ENCODE data around the gene UBALD2.
"Not testable (repeated sequence)": the region's sequence is repeated elsewhere in the genome, so short reads cannot be mapped to it uniquely, and the experiment has no call there.

UBALD2 gene

DNA sequence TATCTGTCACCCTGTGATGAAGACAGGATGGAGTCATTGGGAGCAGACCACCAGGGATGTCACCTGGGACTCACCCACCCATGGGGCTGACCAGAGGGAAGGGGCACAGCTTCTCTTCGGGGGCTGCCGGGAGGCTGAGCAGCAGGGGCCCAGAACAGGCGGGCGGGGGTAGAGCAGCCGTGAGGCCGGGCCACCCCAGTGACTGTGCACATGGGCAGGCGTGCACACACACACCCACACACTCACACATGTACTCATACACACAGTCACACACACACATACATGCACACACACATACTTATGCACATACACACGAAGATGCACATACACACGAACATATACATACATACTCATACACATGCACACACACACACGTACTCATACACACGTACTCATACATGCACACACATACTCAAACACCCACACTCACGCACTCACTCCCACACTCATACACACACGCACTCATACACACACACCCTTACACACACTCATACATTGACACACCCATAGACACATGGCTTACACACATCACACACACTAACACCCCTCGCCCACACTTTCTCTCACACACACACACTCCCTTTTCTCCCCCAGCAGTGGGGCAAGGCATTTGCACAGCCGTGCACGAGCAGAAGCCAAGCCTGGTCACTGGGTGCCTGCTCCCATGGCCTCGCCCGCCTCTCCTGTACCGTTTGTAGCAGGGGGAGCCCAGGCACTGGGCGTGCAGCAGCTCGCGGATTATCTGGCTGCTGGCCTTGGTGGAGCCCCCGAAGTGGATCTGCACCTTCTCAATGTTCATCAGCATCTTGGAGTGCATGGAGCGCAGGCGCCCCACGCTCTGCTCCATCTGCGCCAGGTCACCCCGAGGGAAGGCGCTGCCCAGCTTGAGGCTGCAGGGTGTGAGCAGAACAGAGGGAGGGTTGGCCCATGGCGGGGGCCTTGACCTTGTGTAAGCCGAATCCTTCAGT, 12.4 kb downstream of the UBALD2 start:
- no peak for DNase-seq (ENCODE audit: low read depth, low spot score)

DNA sequence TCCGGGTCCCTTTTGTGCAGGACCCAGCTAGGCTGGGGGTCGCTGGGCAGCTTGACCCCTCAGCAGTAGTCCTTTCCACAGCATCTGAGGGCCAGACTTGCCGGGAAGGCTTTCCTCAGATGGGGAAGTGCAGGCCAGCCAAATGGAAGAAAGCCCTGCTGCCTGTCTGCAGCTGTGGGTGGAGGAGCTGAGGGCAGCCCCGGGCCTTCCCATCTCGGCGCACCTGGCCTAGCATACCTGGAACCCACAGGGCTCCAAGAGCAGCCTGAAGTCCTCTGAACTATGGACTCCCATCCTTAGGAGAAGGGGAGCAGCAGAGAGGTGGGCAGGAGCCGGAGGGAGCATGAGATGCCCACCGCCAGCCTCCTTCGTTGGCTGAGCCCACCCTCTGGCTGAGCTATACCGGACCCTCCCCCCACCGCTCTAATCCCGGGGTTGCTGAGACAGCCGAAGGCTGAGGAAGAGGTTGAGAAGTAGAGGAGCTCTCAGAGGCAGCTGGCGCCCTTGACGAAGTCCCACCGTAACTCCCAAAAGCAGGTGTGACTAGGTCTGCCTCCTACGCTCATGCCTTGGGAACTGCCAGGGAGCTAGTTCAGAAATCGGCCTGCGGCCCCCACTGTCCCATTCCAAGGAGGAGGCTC, 13.2 kb downstream of the UBALD2 start:
- no peak for DNase-seq (ENCODE audit: low read depth, low spot score)

DNA sequence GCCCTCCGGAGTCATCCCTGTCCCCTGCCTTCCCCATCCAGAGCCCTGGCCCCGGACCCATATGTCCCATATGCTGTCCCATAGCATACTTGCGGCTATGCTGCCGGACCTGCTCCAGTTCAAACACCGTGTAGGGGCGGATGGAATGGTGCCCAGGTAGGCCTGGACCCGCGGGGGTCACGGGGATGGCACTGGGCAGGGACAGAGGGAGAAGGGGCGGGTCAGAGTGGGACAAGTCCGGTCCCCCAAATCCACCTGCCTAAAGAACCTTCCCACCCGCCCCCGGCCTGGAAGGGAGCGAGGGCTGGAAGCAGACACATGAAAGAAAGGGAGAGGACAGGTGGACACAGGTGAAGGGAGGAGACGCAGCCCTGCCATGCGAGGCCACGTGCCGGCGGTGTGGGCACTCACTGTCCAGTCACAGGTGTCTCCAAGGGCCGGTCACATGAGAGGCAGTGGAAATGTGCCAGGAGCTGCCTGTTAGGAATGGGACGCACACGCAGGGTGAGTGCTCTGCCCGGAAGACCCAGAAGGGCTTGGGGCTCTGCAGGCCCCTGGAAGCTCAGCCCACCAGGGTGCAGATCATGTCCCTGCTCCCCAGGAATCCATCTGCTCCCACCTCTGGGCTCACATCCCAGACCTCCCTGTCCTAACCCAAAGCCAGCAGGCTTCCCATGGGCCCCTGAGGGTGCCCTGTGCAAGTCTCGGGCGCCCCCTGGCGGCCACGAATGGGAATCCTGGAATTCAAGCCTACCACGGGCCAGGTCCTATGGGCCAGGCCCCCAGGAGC, 14.0 kb downstream of the UBALD2 start:
- DNase-seq (ENCODE audit: low read depth, low spot score): peak; percentile 92

DNA sequence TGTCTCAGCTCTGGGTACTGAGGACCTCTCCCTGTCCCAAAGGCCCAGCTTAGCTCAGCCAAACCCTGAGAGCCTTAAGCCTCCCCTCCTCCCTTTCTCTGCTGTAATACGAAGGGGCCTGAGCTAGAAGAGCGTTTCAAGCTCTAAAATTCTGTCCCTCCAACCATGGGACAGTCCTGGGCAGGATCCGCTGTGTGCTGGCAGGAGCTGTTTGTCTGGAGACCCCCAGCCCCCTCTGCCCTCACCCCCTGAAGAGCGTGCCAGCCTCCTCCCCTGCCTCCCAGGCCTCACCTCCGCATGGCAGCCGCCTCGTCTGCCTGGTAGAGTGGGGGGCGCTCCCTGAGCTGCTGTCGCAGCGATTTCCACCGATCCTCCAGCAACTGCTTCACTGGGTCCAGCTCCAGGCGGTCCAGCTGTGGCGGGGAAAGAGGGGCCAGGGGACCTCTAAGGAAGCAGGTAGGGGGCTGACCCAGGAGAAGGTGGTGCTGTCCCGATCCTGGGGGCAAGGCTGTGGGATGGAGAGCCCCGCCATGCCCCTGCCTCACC, 14.7 kb downstream of the UBALD2 start:
- no peak for DNase-seq (ENCODE audit: low read depth, low spot score)

DNA sequence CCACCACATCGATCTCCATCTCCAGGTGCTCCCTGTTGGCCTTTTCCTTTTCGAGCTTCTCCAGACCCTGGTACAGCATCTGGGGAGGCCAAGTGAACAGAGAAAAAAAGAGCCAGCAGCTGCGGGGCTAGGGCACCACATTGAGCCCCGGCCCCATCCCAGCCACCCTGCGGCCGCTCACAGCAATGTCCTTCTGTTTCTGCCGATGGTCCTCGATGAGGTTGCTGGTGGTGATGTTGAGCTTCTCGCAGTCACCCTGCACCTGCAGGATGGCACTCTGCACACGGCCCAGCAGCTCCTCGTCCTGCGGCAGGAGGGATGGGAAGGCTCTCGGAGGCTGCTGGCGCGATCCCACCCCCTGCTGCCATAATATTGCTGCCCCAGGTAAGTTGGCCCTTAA, 15.5 kb downstream of the UBALD2 start:
- no peak for DNase-seq (ENCODE audit: low read depth, low spot score)

DNA sequence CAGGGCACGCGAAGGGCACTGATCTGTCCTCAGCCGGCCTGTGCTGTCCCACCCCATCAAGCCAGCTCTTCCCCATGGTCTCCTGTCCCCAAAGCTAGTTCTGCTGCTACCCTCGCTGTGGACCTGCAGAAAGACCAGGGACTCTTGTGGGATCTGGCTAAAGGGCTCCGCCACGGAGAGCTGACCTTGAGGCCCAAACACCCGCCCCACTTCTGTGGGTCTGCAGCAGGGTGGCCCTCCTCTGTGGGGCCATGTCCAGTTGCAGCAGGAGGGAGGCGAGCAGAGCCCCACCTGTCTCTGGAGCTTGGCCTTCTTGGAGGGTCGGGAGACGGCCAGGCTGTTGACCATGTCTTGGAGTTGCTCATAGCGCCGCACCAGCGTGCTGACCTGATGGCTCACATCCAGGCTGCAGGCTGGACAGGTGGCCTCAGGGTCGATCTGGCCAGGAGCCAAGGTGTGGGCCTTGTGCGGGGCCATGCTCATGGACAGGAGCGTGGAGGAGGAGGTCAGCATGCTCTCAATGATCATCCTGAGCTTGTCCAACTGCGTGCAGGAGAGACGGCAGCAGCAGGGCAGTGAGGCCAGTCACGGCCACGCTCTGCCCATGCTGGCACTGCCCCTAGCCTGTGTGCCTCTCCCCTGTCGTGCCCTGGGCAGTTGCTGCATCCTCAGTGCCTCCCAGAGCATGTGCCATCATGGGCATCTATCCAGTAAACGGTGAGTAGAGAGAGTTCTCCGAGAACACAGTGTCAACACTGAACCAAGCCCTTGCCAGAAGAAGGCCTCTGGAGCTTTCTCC, 16.6 kb downstream of the UBALD2 start:
- DNase-seq (ENCODE audit: low read depth, low spot score): no peak

DNA sequence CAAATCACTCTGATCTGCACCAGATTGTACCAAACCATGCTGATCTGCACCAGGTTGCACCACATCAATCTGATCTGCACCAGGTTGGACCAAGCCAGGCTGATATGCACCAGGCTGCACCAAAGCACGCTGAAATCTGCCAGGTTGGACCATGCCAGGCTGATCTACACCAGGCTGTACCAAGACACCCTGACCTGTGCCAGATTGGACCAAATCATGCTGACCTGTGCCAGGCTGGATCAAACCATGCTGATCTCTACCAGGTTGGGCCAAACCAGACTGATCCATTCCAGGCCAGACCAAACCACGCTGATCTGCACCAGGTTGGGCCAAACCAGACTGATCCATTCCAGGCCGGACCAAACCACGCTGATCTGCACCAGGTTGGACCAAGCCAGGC, 27.4 kb downstream of the UBALD2 start:
- DNase-seq (ENCODE audit: low read depth, low spot score): no peak

DNA sequence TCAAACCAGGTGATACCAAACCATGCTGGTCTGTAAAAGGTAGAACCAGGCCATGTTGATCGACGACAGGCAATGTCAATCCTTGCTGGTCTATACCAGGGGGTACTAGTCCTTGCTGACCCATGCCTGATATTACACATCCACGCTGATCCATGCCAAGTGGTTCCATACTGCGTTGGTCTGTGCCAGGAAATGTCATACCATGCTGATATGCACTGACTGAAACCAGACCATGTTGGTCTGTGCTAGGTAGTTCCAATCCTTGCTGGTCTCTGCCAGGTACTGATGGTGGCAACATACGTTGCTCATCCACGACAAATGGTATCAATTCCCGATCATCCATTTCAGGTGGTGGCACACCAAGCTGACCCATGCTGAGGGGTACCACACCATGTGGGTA, 28.0 kb downstream of the UBALD2 start:
- DNase-seq (ENCODE audit: low read depth, low spot score): no peak

DNA sequence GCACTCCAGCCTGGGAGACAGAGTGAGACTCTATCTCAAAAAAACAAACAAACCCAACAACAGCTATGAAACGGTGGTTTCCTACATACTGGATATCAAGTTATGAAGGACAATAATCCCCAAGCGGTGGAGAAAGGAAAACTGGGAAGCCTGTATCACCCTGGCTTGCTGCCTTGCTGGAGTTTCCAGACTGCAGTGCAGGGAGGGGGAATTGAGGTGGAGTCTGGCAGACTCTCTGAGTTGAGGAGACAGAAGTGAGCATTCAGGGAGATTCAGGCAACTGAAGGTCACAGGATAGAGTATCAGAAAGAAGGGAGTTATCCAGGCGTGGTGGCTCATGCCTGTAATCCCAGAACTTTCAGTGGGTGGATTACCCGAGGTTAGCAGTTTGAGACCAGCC, 31.0 kb downstream of the UBALD2 start:
- DNase-seq (ENCODE audit: low read depth, low spot score): no peak

DNA sequence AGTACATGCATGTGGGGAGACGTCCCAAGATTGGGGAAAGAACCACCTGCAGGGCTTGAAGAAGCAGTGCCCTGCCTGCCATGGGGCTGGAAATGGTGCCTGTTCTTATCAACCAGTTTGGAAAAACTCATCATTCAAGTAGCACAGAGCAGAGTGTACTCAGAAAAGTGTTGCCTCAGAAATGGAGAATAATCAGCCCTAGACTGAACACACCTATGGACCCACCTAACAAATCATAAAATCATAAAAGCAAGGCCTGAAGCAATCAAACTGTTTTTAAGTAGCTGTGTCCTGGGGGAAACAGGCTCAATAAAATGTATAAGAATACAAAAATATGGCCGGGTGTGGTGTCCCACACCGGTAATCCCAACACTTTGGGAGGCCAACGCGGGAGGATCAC, 31.7 kb downstream of the UBALD2 start:
- no peak for DNase-seq (ENCODE audit: low read depth, low spot score)

DNA sequence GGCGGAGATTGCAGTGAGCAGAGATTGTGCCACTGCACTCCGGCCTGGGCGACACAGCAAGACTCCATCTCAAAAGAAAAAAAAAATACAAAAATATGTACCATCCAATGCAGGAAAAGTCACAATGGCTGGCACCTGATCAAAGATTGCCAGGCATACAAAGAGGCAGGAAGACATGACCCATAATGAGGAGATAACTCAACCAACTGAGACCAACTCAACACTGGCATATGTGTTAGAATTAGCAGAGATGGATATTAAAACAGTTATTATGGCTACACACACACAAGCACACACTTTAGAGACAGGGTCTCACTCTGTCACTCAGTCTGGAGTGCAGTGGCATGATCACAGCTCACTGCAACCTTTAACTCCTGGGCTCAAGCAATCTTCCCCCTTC, 32.3 kb downstream of the UBALD2 start:
- DNase-seq (ENCODE audit: low read depth, low spot score): no peak

DNA sequence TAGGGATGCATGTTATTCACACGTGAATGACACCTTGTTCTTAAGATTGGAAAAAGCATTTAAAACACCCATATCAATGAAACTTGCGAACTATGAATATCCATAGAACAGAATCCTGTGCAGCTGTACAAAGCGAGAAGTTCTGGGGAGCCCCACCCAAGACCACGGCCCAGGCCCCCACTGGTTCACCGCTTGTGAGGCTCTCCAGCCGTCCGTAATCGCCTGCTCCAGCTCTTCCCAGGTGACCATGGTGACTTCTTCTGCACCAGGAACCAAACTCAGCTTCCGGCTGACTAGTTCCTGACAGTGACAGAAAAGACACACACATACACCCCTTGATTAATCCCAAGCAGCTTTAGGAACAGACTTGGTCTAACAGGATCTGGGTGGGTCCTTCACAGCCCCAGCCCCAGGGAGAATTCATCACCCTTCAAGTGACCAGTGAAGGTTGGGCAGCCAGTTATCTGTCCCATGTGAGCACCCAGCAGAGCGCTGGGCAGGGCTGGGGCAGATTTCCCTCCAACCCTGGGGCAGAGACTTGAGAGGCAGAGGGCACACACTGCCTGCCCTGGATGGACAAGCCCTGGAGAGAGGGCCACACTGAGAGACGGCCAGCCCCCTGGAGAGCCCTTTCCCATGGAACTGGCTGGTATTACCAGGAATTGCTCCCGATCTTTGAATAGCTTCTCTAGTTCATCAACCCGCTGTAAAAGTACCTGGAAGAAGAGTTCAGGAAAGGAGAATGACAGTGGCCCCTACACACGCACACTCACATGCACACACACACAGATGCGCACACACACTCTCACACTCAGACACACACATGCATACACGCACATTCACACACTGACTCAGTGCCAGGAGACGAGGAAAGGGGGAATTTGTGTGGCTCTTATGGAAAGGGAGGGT, 39.3 kb downstream of the UBALD2 start:
- no peak for DNase-seq (ENCODE audit: low read depth, low spot score)

DNA sequence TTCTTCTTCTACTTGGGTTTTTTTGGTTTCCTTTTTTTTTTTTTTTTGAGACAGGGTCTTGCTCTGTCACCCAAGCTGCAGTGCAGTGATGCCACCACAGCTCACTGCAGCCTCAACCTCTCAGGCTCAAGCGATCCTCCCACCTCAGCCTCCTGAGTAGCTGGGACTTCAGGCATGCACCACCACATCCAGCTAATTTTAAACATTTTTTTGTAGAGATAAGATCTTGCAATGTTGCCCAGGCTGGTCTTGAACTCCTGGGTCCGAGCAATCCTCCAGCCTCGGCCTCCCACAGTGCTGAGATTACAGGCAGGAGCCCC, 39.9 kb downstream of the UBALD2 start:
- DNase-seq (ENCODE audit: low read depth, low spot score): not testable (repeated sequence)

DNA sequence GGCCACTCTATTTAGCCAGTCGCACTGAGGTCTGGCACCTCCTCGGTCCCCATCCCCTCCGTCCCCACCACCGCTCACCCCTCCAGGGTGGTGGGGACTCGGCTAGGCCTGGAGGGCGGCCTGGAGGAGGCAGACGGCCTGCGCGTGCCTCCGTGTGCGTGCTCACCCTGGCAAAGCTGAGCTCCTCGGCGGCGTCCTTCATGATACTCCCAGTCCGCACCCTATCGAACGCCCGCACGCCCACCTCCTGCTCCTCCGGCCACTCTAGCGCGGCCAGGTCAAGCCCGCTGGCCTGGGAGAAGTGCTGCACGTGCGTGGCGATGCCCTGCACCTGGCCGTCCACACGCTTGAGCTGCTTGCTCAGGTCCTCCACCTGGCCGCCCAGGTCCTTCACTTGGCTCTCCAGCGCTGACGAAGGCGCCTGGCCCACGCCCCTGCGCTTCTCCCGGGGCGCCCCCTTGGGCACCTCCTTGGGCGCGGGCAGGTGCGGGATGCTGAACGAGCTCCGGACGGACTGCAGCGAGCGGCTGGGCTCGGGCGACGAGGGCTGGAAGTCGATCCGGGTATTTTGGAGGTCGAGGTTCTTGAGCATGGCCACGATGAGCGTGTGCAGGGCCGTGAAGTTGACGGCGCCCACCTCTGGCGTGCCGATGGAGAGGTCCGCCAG, 42.3 kb downstream of the UBALD2 start:
- no peak for DNase-seq (ENCODE audit: low read depth, low spot score)

DNA sequence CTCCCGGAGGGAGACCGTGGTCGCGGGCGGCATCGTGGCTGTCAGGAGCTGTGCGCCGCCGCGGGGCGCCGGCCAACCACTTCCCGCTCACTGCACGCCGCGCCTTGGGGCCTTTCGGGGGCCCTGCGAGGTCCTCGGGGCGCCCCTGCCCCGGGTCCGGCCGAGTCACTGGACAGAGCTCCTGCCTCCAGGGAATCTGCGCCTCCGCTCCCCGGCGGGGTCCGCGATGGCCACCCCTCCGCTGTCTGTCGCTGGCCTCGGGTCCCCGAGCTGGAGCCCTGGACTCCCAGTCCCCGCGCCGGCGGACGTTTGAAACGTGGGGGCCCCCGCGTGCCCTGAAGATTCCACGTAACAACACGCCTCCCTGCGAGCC, 42.8 kb downstream of the UBALD2 start, which contains the start of gene QRICH2:
Gene QRICH2 (minus strand): TSS at position 311 of the 373 bp plus-strand sequence. CDS start 278 bp downstream, at position 33.
- no peak for DNase-seq (ENCODE audit: low read depth, low spot score)

DNA sequence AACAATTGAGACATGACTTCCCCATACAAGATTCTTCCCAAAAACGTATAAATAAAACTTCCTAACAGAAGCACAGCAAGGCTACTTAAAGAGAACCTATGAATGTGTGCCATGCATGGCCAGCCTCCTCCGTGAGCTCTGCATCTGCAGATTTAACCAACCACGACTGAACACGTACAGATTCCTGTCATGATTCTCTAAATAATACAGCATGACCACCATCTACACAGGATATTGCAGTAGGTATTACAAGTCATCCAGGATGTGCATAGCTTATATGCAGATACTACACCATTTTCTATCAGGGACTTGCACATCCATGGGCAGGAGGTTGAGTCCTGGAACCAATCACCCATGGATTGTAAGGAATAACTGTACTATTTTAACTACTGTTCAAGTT, 44.3 kb downstream of the UBALD2 start:
- no peak for DNase-seq (ENCODE audit: low read depth, low spot score)

DNA sequence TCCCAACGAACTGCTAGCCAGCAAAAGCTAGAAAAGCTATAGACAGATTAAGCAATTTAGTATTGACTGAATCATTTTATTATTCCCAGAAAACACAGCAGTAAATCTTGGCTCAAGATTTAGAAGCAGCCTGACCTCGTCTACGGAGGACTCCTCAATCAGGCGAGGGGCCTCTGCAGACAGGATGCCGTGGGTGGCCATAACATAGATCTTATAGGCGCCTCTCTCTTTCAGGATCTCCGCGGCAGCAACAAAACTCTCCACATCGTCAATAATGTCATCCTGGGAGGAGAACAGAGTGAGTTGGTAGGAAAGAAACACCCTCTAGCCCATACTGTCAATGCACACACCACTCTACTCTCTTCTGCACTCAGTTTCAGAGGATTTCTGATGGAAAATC, 47.6 kb downstream of the UBALD2 start:
- no peak for DNase-seq (ENCODE audit: low read depth, low spot score)

DNA sequence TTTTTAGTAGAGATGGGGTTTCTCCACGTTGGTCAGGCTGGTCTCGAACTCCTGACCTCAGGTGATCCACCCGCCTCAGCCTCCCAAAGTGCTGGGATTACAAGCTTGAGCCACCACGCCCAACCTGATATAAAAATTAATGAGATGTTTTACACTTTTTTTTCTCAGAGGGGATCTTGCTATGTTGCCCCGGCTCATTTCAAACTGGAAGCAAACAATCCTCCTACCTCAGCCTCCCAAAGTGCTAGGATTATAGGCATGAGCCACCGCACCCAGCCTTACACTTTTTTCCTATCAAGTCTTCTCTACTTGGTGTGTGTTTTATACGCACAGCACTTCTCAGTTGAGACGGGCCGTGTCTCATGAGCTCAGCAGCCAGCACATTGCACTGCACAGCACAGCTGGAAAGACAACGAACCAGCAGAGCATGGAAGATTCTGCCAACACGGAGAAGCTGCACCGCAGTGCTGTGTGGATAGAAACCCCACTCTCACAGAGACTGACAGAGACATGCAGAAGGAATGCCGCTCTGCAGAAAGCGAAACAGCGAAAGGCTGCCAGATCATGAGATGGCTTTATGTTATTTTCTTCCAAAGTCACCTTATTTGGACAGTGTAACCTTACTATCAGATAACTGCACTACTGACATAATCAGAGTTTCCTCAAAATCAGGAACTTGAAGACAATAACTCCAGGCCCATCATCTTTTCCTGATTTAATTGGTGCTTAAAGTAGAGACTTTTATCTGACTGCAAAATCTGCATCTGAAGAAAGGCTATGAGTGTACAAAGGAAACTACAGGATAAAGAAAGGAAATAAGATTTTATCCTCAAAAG, 49.5 kb downstream of the UBALD2 start:
- no peak for DNase-seq (ENCODE audit: low read depth, low spot score)

DNA sequence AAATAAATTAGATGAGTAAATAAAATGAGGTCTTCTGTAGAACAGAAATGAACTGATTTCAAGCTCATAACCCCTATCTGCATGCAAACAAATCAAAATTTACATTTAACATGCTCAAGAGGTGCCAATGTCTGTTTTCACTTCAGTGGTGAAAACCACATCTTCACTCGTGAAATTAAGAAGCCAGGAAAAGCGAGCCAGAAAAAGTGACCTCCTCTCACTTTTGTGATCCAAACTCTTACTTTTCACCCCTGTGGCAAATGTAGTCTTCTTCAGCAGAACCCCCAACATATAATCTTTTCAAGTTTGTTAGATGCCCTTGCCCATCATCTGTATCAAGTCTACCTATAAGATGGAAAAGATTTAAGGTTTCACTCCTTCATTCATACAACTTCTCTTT, 52.4 kb downstream of the UBALD2 start:
- no peak for DNase-seq (ENCODE audit: low read depth, low spot score)

Measured in astrocyte of the hippocampus (primary cell).